Heart right ventricle (tissue), 16 donors: Measurements from ENCODE around the gene RNF175. TPM values are rescaled to one million over a fixed set of nuclear protein-coding genes. Genes with fewer than 3 reads are reported as not detected.

Experiments
- ATAC-seq, 8 donors: fragments of 200-7000 bp; cut with Tn5 transposase; one replicate each; pipeline ENCODE4 v1.9.1; 2020; ENCODE audit warnings: mild to moderate bottlenecking in 8 of 8, moderate library complexity in 8 of 8, moderate number of reproducible peaks in 1 of 8
- DNase-seq, 2 donors: peaks; one replicate each; pipeline ENCODE4 v3.0.0-alpha.2; 2020
- H3K27ac ChIP-seq, 10 donors: fragments of 200-600 bp; sonication (generic) in 2 of 10; one replicate each; pipeline versions ENCODE4 v1.5.0 to v1.8.0; 2020 to 2022; ENCODE audit warnings: mild to moderate bottlenecking in 3 of 10
- H3K27me3 ChIP-seq, 7 donors: fragments of 200-600 bp; one replicate each; pipeline ENCODE4 v1.8.0; 2021 to 2022; ENCODE audit warnings: mild to moderate bottlenecking in 2 of 7
- H3K36me3 ChIP-seq, 9 donors: fragments of 200-600 bp; sonication (generic) in 1 of 9; one replicate each; pipeline versions ENCODE4 v1.5.0 to v1.8.0; 2020 to 2022; ENCODE audit warnings: mild to moderate bottlenecking in 2 of 9
- H3K4me1 ChIP-seq, 9 donors: fragments of 200-600 bp; sonication (generic) in 1 of 9; one replicate each; pipeline versions ENCODE4 v1.5.0 to v1.8.0; 2020 to 2022; ENCODE audit warnings: mild to moderate bottlenecking in 4 of 9
- H3K4me3 ChIP-seq, 10 donors: fragments of 200-600 bp; sonication (generic) in 2 of 10; one replicate each; pipeline versions ENCODE4 v1.5.0 to v1.8.0; 2020 to 2022; ENCODE audit warnings: mild to moderate bottlenecking in 7 of 10, moderate library complexity in 2 of 10
- H3K9me3 ChIP-seq, 11 donors: fragments of 200-600 bp in 10 of 11; sonication (generic) in 2 of 11; one replicate each; pipeline versions ENCODE4 v1.5.0 to v1.8.0; 2013 to 2022; ENCODE audit warnings: mild to moderate bottlenecking in 2 of 11, control low read depth in 1 of 11, moderate library complexity in 1 of 11
- WGBS, 2 donors: extraction: QIAGEN DNeasy Blood & Tissue Kit; methylation state at CpG; one replicate each; pipeline ENCODE4 v1.1.7; 2013; ENCODE audit warnings: inconsistent platforms in 1 of 2; 5-methylcytosine and 5-hydroxymethylcytosine counted together
- intact Hi-C, 10 donors: fragments of 100-400 bp; cut with DNase I; formaldehyde crosslinking; loops; one replicate each; pipeline versions ENCODE4 v1.11.1 to v1.14.2; 2022
- polyA plus RNA-seq, 2 donors: library from polyadenylated mRNA; stranded (reverse); fragments of 200-250 nt; gene quantifications; one replicate each; pipeline ENCODE4 v1.2.3, GENCODE V29; 2013
- total RNA-seq, 10 donors: library from RNA; stranded (reverse); fragmentation: NEBNext Ultra II Directional in 3 of 10; extraction: Animal tissue kit (Norgen Biotek cat#: 25700) in 3 of 10; gene quantifications; one replicate each; pipeline versions ENCODE4 v1.2.1 to v1.2.4, GENCODE V29; 2021 to 2023
- TF ChIP-seq, protein P1 (sequence below), 9 donors: fragments of 200-600 bp; sonication (generic) in 2 of 9; IDR thresholded peaks; one replicate each; pipeline versions ENCODE4 v1.5.0 to v1.8.0; 2021 to 2022; ENCODE audit warnings: antibody characterized with exemption in 9 of 9, mild to moderate bottlenecking in 5 of 9, moderate library complexity in 1 of 9
- donor health status: Arrhythmogenic right ventricular cardiomyopathy.
- donor health status: ischemic (EF 13 %, LVEDD 7.1; RV severe dilation, severe dysfunction).
- donor health status: healthy with polysubstance abuse.
- donor health status: DM: no; HTN: yes; CAD: no.
- donor health status: DM: no; HTN: no; CAD: no.
- donor health status: ischemic (EF 25% LVEDD 6.9; RV normal size, moderate dysfunction).
- donor health status: ischemic (EF 25% LVEDD 5.7; RV mildly dilated, moderate dysfunction).
- donor health status: healthy.
- donor health status: DM: yes; HTN: yes; CAD: no.
- donor health status: Ischemic cardiomyopathy.
- donor health status: ischemic (EF 35%, LVEDD 5.7; RV mildly dilated, moderate dysfunction).
- donor health status: nonischemic (EF 11% LVEDD 7.7; RV severe dilation, severe dysfunction).
- donor health status: DM: yes; HTN: yes; CAD: no.
- donor health status: PGD.
- donor health status: ischemic (EF 29% LVEDD 5.4; RV normal size, mild dysfunction).
- donor health status: nonischemic (EF 23%, LVEDD 6.1; RV moderate dilation, normal function).

RNF175 gene
- total and polyA plus RNA-seq, 12 donors = 0.13 to 1.3 (median 0.50) TPM; not detected in 2

DNA sequence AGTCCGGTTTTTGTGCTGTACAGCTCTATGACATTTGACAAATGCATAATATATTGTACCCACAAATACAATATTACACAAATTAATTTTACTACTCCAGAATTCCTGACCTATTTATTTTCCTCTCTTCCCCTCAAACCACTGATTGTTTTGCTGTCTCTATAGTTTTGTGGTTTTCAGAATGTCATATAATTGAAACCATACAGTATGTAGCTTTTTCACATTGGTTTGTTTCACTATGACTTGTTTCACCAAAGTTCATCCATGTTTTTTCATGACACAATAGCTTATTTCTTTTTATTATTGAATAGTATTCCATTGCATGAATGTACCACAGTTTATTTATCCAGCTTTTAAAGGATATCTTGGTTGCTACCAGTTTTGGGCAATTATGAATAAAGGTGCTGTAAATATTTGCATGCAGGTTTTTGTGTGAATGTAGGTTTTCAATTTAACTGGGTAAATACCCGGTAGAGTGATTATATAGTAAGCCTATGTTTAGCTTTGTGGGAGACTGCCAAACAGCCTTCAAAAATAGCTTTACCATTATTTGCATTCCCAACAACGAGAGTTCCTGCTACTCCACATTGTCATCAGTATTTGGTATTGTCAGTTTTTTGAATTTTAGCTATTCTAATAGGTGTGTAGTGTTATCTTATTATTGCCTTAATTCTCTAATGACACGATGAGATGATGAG, 25.9 kb downstream of the RNF175 start:
- no peak for ATAC-seq
- no peak for DNase-seq
- H3K4me3 ChIP-seq = no peak overlapping the region
- H3K9me3 ChIP-seq = peaks cover 0 to 8% (median 0%) of the 10 kb centered on the region in 11 donors
- peaks cover 0 to 23% (median 0%) of the 10 kb centered on the region in 9 donors for H3K4me1 ChIP-seq
- WGBS, 2 donors = 60 to 67% methylated on average over 4 of the region's 4 CpGs
- H3K36me3 ChIP-seq = no peaks in the 10 kb centered on the region
- no peaks in the 10 kb centered on the region for H3K27me3 ChIP-seq
- no peak overlapping the region for H3K27ac ChIP-seq
- intact Hi-C loops = no loop called here
- TF ChIP-seq, protein P1, sequence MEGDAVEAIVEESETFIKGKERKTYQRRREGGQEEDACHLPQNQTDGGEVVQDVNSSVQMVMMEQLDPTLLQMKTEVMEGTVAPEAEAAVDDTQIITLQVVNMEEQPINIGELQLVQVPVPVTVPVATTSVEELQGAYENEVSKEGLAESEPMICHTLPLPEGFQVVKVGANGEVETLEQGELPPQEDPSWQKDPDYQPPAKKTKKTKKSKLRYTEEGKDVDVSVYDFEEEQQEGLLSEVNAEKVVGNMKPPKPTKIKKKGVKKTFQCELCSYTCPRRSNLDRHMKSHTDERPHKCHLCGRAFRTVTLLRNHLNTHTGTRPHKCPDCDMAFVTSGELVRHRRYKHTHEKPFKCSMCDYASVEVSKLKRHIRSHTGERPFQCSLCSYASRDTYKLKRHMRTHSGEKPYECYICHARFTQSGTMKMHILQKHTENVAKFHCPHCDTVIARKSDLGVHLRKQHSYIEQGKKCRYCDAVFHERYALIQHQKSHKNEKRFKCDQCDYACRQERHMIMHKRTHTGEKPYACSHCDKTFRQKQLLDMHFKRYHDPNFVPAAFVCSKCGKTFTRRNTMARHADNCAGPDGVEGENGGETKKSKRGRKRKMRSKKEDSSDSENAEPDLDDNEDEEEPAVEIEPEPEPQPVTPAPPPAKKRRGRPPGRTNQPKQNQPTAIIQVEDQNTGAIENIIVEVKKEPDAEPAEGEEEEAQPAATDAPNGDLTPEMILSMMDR (IDR thresholded peaks at IDR 0.05) = no peak

DNA sequence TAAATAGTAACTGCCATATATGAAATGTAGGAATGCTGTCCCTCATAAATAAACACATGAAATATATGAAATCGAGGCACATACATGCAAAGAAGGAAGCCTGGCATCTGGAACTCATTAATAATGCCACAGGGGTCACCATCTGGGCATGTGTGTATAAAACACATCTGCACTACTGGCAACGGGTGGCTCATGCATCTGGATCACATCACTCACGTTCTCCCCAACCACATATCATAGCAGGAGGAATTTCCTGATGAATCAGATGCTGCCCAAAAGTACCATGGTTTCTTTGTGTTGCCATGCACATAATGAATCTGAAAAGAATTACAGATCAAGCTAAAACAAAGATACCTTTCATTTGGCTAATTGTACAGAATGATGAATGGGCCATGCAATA, 28.6 kb downstream of the RNF175 start:
- Histone ChIP-seq H3K27me3 (no peaks in the 10 kb centered on the region), H3K27ac (no peak overlapping the region), H3K4me3 (no peak overlapping the region), H3K9me3 (no peaks in the 10 kb centered on the region), H3K36me3 (no peaks in the 10 kb centered on the region), H3K4me1 (peaks cover 0 to 36% (median 0%) of the 10 kb centered on the region in 9 donors)
- no peak for ATAC-seq
- WGBS, 2 donors = 32 to 37% methylated on average over 3 of the region's 3 CpGs
- intact Hi-C loops = no loop called here
- TF ChIP-seq, protein P1 (IDR thresholded peaks at IDR 0.05) = no peak
- DNase-seq = no peak

DNA sequence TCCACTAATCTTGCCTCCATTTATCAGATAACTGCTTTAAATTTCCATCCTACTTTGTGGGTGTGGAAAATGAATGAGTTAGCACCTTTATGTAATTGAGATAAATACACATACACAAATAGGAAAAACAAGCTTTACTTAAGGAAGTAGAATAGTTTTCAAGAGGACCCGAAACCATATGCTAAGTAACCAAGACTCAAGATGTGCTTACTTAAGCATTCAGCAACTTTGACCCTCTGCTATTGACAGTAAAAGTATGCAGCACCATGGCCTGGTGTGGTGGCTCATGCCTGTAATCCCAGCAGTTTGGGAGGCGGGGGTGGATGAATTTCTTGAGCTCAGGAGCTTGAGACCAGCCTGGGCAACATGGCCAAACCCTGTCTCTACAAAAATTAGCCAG, 29.9 kb downstream of the RNF175 start:
- intact Hi-C loops = no loop called here
- DNase-seq (no peak), ATAC-seq (peak in 1 of 8 donors; percentile 42)
- H3K9me3 ChIP-seq = no peaks in the 10 kb centered on the region
- TF ChIP-seq, protein P1 (IDR thresholded peaks at IDR 0.05) = no peak
- peak overlapping the region in 1 of 10 donors; percentile 72 for H3K27ac ChIP-seq
- no peaks in the 10 kb centered on the region for H3K36me3 ChIP-seq
- 91 to 93% methylated on average over 2 of the region's 2 CpGs for WGBS, 2 donors
- no peaks in the 10 kb centered on the region for H3K27me3 ChIP-seq
- H3K4me3 ChIP-seq = no peak overlapping the region
- H3K4me1 ChIP-seq = peaks cover 0 to 36% (median 0%) of the 10 kb centered on the region in 9 donors

DNA sequence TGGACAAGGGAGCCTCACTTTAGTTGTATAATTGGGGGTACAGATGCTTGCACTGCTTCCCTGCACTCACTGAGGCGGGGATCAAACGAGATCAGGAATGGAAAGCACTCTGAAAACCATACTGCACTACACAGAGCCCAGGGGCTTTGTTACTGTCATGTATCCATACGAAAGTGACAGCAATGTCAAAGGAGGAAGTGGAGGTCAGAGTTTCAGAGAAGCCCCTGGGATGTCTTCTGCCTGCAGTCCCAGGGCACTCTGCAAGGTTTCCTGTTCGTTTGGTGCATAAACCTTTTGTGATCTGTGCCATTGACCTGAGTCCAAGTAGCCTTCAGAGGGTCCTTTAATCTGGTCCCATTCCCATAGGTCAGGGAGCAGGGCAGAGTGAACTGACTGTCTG, 31.2 kb downstream of the RNF175 start:
- Histone ChIP-seq H3K27me3 (no peaks in the 10 kb centered on the region), H3K36me3 (no peaks in the 10 kb centered on the region), H3K9me3 (no peaks in the 10 kb centered on the region), H3K4me1 (peaks cover 0 to 36% (median 0%) of the 10 kb centered on the region in 9 donors), H3K4me3 (no peak overlapping the region), H3K27ac (peak overlapping the region in 1 of 10 donors; percentile 41)
- WGBS, 2 donors = 69 to 74% methylated on average over 4 of the region's 4 CpGs
- TF ChIP-seq, protein P1 (IDR thresholded peaks at IDR 0.05) = no peak
- DNase-seq (no peak), ATAC-seq (no peak)
- intact Hi-C loops = no loop called here
